ENCODE data around the gene SFN.

SFN gene

DNA sequence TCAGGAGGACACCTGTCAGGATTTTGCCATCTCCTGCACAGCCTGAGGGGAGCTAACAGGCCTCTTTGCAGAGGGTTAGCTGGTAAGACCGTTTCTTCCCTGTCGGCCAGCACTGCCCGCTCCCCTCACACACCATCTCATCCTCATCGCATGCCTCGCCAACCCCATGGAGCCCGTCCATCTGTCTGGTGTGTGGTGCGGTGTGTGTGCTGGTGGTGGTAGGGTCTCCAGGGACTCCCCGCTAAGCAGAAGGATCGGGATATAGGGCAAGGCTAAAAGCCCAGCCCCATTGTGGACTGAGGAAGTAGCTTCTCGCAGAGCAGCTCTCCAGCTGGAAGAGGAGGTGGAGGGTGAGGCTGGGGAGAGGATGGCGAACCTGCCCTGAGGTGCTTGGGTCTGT is 6.8 kb upstream of the SFN start:
- ChIA-PET POLR2A (no interaction called here), CTCF (interaction anchor here (0.6 to 3.7 kb wide), 7 partner anchors 9 to 45 kb away, joined by 3 to 16 read pairs (median 3); no protein-coding TSS in a partner anchor)
- TF ChIP-seq, protein P1, sequence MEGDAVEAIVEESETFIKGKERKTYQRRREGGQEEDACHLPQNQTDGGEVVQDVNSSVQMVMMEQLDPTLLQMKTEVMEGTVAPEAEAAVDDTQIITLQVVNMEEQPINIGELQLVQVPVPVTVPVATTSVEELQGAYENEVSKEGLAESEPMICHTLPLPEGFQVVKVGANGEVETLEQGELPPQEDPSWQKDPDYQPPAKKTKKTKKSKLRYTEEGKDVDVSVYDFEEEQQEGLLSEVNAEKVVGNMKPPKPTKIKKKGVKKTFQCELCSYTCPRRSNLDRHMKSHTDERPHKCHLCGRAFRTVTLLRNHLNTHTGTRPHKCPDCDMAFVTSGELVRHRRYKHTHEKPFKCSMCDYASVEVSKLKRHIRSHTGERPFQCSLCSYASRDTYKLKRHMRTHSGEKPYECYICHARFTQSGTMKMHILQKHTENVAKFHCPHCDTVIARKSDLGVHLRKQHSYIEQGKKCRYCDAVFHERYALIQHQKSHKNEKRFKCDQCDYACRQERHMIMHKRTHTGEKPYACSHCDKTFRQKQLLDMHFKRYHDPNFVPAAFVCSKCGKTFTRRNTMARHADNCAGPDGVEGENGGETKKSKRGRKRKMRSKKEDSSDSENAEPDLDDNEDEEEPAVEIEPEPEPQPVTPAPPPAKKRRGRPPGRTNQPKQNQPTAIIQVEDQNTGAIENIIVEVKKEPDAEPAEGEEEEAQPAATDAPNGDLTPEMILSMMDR (IDR thresholded peaks at IDR 0.05; ENCODE audit: control extremely low read depth, extremely low read depth, low read depth, missing control alignments), result no peak
- no peak for DNase-seq (ENCODE audit: extremely low spot score)

DNA sequence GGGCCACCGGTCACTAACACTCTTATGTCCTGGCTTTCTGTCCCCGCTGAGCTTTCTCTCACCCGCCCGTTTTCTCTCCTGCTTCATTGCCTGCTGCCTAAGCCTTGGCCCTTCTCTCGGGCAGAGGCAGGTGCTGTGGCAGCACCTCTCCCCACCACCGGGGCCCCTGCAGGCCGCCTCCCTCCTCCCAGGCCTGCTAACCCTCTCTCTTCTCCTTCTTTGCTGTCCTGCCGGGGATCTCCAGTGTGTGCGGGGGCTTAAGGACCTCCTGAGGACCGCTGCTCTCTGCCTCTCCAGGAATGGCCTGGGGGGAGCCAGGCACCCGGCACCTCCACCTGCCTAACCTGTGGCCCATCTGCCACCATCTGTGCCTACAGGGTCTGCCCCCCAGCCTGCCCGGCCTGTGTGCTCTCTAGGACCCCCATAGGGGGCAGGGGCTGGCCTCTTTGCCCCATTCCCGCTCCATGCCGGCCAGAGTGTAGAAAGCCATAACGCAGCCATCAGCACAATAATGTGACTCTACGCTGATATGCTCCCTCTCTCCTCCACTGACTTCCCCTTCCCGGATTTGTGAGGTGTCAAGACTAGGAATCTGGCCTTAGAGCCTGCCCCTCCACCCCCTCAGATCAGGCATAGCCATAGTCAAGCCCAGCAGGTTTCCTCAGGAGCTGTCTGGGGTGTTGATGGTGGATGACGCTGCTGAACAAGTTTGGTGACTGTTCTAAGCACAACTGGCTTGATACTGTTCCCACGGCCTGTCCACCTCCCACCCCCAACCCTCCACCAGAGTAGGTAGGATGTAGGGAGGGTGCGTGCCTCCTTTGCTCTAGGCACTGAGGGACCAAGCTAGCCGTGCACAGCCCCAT is 6.1 kb upstream of the SFN start:
- ChIA-PET CTCF (interaction anchor here (0.6 to 11.5 kb wide), 10 partner anchors 7 to 57 kb away, joined by 3 to 72 read pairs (median 6); partner anchors contain the start of gene GPN2), POLR2A (no interaction called here)
- no peak for DNase-seq (ENCODE audit: extremely low spot score)
- TF ChIP-seq, protein P1 (IDR thresholded peaks at IDR 0.05; ENCODE audit: control extremely low read depth, extremely low read depth, low read depth, missing control alignments), result no peak

DNA sequence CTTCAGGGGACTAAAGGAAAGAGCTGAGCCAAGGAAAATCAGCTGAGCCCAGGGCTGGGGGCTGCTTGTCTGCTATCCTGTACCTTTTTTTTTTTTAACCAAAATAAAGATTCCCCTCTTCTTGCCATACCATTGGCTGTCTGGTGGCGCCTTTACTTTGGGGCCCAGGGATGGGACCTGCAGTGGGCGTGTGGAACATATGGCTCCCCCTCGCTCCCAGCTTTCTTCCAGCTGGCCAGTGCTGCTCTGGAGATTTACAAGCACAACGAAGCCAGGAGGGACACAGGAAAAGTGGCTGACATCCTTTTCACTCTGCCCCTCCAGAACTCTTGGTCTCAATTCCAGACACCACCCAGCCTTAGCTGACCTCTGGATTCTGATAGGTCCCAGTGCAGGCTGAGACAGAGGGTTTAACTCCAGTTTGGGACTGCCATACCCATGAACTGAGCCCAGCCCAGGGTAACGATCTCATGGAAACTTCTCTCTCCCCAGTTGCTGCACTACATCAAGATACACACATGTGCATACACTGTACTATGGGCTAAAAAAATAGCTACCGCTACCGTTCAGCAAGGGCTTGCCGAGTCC is 5.4 kb upstream of the SFN start:
- ChIA-PET CTCF (interaction anchor here (1.1 to 11.5 kb wide), 14 partner anchors 8 to 255 kb away, joined by 3 to 72 read pairs (median 6); partner anchors contain the start of gene GPN2), POLR2A (no interaction called here)
- TF ChIP-seq, protein P1 (IDR thresholded peaks at IDR 0.05; ENCODE audit: control extremely low read depth, extremely low read depth, low read depth, missing control alignments), result no peak
- no peak for DNase-seq (ENCODE audit: extremely low spot score)

DNA sequence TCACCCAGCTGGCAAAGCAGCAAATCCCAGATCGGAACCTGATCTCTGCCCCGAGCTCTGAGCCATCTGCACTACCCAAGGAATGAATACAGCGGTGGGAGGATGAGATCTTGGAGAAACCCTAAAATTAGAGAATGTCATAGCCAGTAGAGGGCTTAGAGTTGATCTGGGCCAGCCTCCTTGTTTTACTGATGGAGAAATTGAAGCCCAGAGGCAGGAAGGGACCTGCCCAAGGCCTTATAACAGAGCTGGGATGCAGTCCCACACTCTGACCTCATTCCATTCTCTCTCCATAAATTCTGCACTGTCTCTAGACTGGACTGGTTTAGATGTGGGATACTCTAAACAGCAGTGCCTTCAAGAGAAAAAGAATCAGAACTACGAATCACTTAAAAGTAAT is 4.8 kb upstream of the SFN start:
- no peak for DNase-seq (ENCODE audit: extremely low spot score)
- POLR2A ChIA-PET, result interaction anchor here (0.6 kb wide), 1 partner anchor 34 kb away, joined by 3 read pairs; no protein-coding TSS in a partner anchor
- CTCF ChIA-PET, result interaction anchor here (1.1 to 11.5 kb wide), 15 partner anchors 8 to 256 kb away, joined by 3 to 72 read pairs (median 6); partner anchors contain the start of gene GPN2

DNA sequence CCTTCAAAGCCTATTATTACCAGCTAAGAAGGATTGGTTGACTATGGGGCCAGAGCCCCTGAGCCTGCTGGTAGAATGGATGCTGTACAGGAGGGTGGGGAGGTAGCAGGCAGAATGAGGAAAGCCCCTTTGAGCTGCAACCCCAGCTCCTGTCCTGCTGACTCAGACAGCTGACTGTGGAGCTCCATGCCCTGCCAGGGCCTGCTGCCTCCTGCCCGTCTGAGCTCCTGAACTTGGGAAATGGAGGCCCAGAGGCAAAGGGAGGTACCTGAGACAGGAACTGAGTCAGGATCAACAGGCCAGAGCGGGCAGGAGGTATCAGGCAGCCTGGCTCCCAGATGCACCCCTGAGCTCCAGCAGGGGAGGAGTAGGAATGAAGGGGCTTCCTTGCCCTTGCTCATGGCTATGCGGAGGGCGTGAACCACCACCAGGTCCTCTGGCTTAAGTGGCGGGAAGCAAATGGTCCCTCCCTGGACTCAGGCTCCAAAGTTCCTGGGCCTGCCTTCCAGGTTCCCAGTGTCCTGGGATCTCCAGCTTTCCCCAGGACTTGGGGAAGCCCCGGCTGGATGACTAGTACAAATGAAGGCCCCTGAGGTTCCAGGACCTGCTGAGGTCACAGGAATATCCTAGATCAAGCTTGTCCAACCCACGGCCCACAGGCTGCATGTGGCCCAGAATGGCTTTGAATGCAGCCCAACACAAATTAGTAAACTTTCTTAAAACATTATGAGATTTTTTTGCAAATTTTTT is 3.9 kb upstream of the SFN start:
- ChIA-PET POLR2A (interaction anchor here (1.2 kb wide), 1 partner anchor 9 kb away, joined by 8 read pairs; no protein-coding TSS in a partner anchor), CTCF (interaction anchor here (1.1 to 11.5 kb wide), 12 partner anchors 8 to 257 kb away, joined by 4 to 72 read pairs (median 8); partner anchors contain the start of gene GPN2)
- no peak for DNase-seq (ENCODE audit: extremely low spot score)
- TF ChIP-seq, protein P1 (IDR thresholded peaks at IDR 0.05; ENCODE audit: control extremely low read depth, extremely low read depth, low read depth, missing control alignments), result no peak

More for the DNA sequence above, 4.8 kb upstream of the SFN start:
- TF ChIP-seq, protein P1 (IDR thresholded peaks at IDR 0.05; ENCODE audit: control extremely low read depth, extremely low read depth, low read depth, missing control alignments), result no peak

DNA sequence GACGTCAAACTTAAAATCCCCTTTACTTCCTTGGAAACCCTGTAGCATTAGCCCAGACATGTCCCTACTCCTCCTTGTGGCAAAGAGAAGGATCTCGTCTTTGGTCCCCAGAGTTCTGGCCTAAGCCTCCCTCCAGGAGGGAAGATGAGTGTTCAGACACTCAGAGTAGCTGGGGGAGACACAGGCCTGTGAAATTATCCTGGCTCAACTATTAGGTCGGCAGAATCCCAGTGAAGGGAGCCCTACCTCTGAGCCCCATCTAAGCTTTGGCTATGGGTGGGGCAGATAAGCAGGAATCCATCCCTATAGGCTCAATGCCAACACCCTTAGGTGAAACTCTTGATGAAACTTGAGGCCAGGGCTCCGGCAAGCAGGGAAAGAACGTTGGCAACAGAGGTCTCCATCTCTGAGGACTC is 1.7 kb upstream of the SFN start:
- POLR2A ChIA-PET, result no interaction called here
- TF ChIP-seq, protein P1 (IDR thresholded peaks at IDR 0.05; ENCODE audit: control extremely low read depth, extremely low read depth, low read depth, missing control alignments), result no peak
- no peak for DNase-seq (ENCODE audit: extremely low spot score)
- CTCF ChIA-PET, result interaction anchor here (1.3 to 11.5 kb wide), 5 partner anchors 11 to 259 kb away, joined by 3 to 72 read pairs (median 13); no protein-coding TSS in a partner anchor

Measured in GM10248 (cell line).